IgD-negative memory B cell (primary cell): ENCODE measurements around the gene AOPEP. TPM values are rescaled to one million over a fixed set of nuclear protein-coding genes. Genes with fewer than 3 reads are reported as not detected.
"Not testable (repeated sequence)": the region's sequence is repeated elsewhere in the genome, so short reads cannot be mapped to it uniquely, and the experiment has no call there.

Experiments used
- H3K27ac Mint-ChIP-seq, 3 donors: one replicate each; pipeline ENCODE4 v1.8.0; 2020 to 2022; ENCODE audit warnings: mild to moderate bottlenecking in 3 of 3, mixed read lengths in 3 of 3, moderate library complexity in 1 of 3
- H3K27me3 Mint-ChIP-seq: one replicate; pipeline ENCODE4 v1.8.0; 2021; ENCODE audit warnings: mixed read lengths
- H3K36me3 Mint-ChIP-seq: one replicate; pipeline ENCODE4 v1.8.0; 2020; ENCODE audit warnings: mild to moderate bottlenecking, mixed read lengths
- H3K4me1 Mint-ChIP-seq, 3 donors: one replicate each; pipeline ENCODE4 v1.8.0; 2020 to 2022; ENCODE audit warnings: mixed read lengths in 3 of 3, mild to moderate bottlenecking in 1 of 3
- H3K4me3 Mint-ChIP-seq, 4 donors: one replicate each; pipeline ENCODE4 v1.8.0; 2020 to 2022; ENCODE audit warnings: mild to moderate bottlenecking in 4 of 4, mixed read lengths in 4 of 4, moderate library complexity in 3 of 4
- H3K9me3 Mint-ChIP-seq, 3 donors: one replicate each; pipeline ENCODE4 v1.8.0; 2020 to 2021; ENCODE audit warnings: mixed read lengths in 3 of 3, mild to moderate bottlenecking in 1 of 3
- polyA plus RNA-seq: library from polyadenylated mRNA; unstranded; fragments of 300-500 nt; fragmentation: Illumina TruSeq; gene quantifications from one replicate; pipeline ENCODE4 v1.2.3, GENCODE V29; 2021

The AOPEP gene
- polyA plus RNA-seq, 1 donor from 2014 or later, result 4.5 TPM

- Mint-ChIP-seq H3K27me3 (no peaks in the 10 kb centered on the region), H3K36me3 (peaks cover 4% of the 10 kb centered on the region), H3K27ac (no peak overlapping the region), H3K4me1 (peaks cover 2 to 5% (median 2%) of the 10 kb centered on the region in 3 donors), H3K9me3 (no peaks in the 10 kb centered on the region), H3K4me3 (no peak overlapping the region)
These were observed 283.0 kb downstream of the AOPEP start for GRCh38 chr9:95009459-95009858.

- Mint-ChIP-seq H3K27me3 (no peaks in the 10 kb centered on the region), H3K27ac (no peak overlapping the region), H3K36me3 (peaks cover 6% of the 10 kb centered on the region)
These were observed 283.9 kb downstream of the AOPEP start for GRCh38 chr9:95010431-95010838.

GRCh38 chr9:95012035-95012708, 285.7 kb downstream of the AOPEP start:
- no peak overlapping the region for H3K4me3 Mint-ChIP-seq

More at GRCh38 chr9:95010431-95010838, 283.9 kb downstream of the AOPEP start:
- no peaks in the 10 kb centered on the region for H3K9me3 Mint-ChIP-seq
- no peak overlapping the region for H3K4me3 Mint-ChIP-seq
- peaks cover under 1 to 5% (median 2%) of the 10 kb centered on the region in 3 donors for H3K4me1 Mint-ChIP-seq

GRCh38 chr9:95012902-95013301, 286.4 kb downstream of the AOPEP start:
- Mint-ChIP-seq H3K9me3 (no peaks in the 10 kb centered on the region), H3K27ac (no peak overlapping the region), H3K4me3 (no peak overlapping the region), H3K27me3 (no peaks in the 10 kb centered on the region), H3K4me1 (no peaks in the 10 kb centered on the region), H3K36me3 (peaks cover 13% of the 10 kb centered on the region)

More at GRCh38 chr9:95012035-95012708, 285.7 kb downstream of the AOPEP start:
- Mint-ChIP-seq H3K27me3 (no peaks in the 10 kb centered on the region), H3K27ac (no peak overlapping the region), H3K4me1 (no peaks in the 10 kb centered on the region), H3K9me3 (no peaks in the 10 kb centered on the region), H3K36me3 (peaks cover 8% of the 10 kb centered on the region)

GRCh38 chr9:95014917-95015316, 288.4 kb downstream of the AOPEP start:
- no peaks in the 10 kb centered on the region for H3K9me3 Mint-ChIP-seq
- H3K4me1 Mint-ChIP-seq, result no peaks in the 10 kb centered on the region
- H3K27ac Mint-ChIP-seq, result no peak overlapping the region
- H3K27me3 Mint-ChIP-seq, result no peaks in the 10 kb centered on the region
- peaks cover 9% of the 10 kb centered on the region for H3K36me3 Mint-ChIP-seq
- no peak overlapping the region for H3K4me3 Mint-ChIP-seq

- Mint-ChIP-seq H3K4me3 (no peak overlapping the region), H3K9me3 (no peaks in the 10 kb centered on the region), H3K36me3 (peaks cover 9% of the 10 kb centered on the region), H3K4me1 (no peaks in the 10 kb centered on the region), H3K27ac (no peak overlapping the region), H3K27me3 (no peaks in the 10 kb centered on the region)
These were observed 289.1 kb downstream of the AOPEP start for GRCh38 chr9:95015569-95015968.

GRCh38 chr9:95017062-95017461, 290.6 kb downstream of the AOPEP start:
- Mint-ChIP-seq H3K4me3 (no peak overlapping the region), H3K36me3 (peaks cover 10% of the 10 kb centered on the region), H3K9me3 (no peaks in the 10 kb centered on the region), H3K27me3 (no peaks in the 10 kb centered on the region), H3K27ac (no peak overlapping the region), H3K4me1 (no peaks in the 10 kb centered on the region)

- no peak overlapping the region for H3K27ac Mint-ChIP-seq
- no peak overlapping the region for H3K4me3 Mint-ChIP-seq
- H3K4me1 Mint-ChIP-seq, result no peaks in the 10 kb centered on the region
- no peaks in the 10 kb centered on the region for H3K9me3 Mint-ChIP-seq
- no peaks in the 10 kb centered on the region for H3K27me3 Mint-ChIP-seq
- H3K36me3 Mint-ChIP-seq, result peaks cover 10% of the 10 kb centered on the region
These were observed 291.2 kb downstream of the AOPEP start for GRCh38 chr9:95017661-95018060.

- Mint-ChIP-seq H3K4me3 (no peak overlapping the region), H3K36me3 (peaks cover 12% of the 10 kb centered on the region), H3K27me3 (no peaks in the 10 kb centered on the region), H3K27ac (no peak overlapping the region), H3K4me1 (no peaks in the 10 kb centered on the region), H3K9me3 (no peaks in the 10 kb centered on the region)
These were observed 291.8 kb downstream of the AOPEP start for GRCh38 chr9:95018099-95018936.

GRCh38 chr9:95020644-95021043, 294.1 kb downstream of the AOPEP start:
- H3K27ac Mint-ChIP-seq, H3K4me3 Mint-ChIP-seq, H3K36me3 Mint-ChIP-seq, H3K4me1 Mint-ChIP-seq, H3K27me3 Mint-ChIP-seq, H3K9me3 Mint-ChIP-seq: not testable (repeated sequence)

- Mint-ChIP-seq H3K27ac (no peak overlapping the region), H3K4me1 (no peaks in the 10 kb centered on the region), H3K36me3 (peaks cover 10% of the 10 kb centered on the region), H3K9me3 (no peaks in the 10 kb centered on the region), H3K4me3 (no peak overlapping the region), H3K27me3 (no peaks in the 10 kb centered on the region)
These were observed 294.8 kb downstream of the AOPEP start for GRCh38 chr9:95021166-95021886.

- Mint-ChIP-seq H3K9me3 (no peaks in the 10 kb centered on the region), H3K4me1 (no peaks in the 10 kb centered on the region), H3K27ac (no peak overlapping the region), H3K27me3 (no peaks in the 10 kb centered on the region), H3K4me3 (peak overlapping the region in 1 of 4 donors; percentile 34), H3K36me3 (peaks cover 7% of the 10 kb centered on the region)
These were observed 296.2 kb downstream of the AOPEP start for GRCh38 chr9:95022657-95023056.

GRCh38 chr9:95023217-95024003, 296.9 kb downstream of the AOPEP start:
- H3K9me3 Mint-ChIP-seq, result no peaks in the 10 kb centered on the region
- no peak overlapping the region for H3K4me3 Mint-ChIP-seq
- peaks cover 5% of the 10 kb centered on the region for H3K36me3 Mint-ChIP-seq
- no peaks in the 10 kb centered on the region for H3K4me1 Mint-ChIP-seq
- no peaks in the 10 kb centered on the region for H3K27me3 Mint-ChIP-seq
- H3K27ac Mint-ChIP-seq, result no peak overlapping the region

GRCh38 chr9:95024097-95024671, 297.7 kb downstream of the AOPEP start:
- peaks cover 5% of the 10 kb centered on the region for H3K36me3 Mint-ChIP-seq
- H3K4me3 Mint-ChIP-seq, result no peak overlapping the region
- no peaks in the 10 kb centered on the region for H3K4me1 Mint-ChIP-seq
- H3K9me3 Mint-ChIP-seq, result no peaks in the 10 kb centered on the region
- H3K27me3 Mint-ChIP-seq, result no peaks in the 10 kb centered on the region
- H3K27ac Mint-ChIP-seq, result no peak overlapping the region
